Neuronal stem cell (in vitro differentiated cells): ENCODE measurements around the gene DHCR7.

Experiments
- DNase-seq: peaks from one replicate; pipeline ENCODE4 v3.0.0-alpha.2; 2013; ENCODE audit warnings: low spot score
- H2AFZ ChIP-seq: one replicate; pipeline ENCODE4 v1.6.1; 2013; ENCODE audit warnings: mild to moderate bottlenecking, low read length, inconsistent platforms
- H2AK5ac ChIP-seq: 2 replicates; pipeline ENCODE4 v1.6.1; 2013; ENCODE audit warnings: low read depth, mild to moderate bottlenecking, inconsistent platforms, low read length, moderate library complexity, mixed read lengths
- H2BK120ac ChIP-seq: 2 replicates; pipeline ENCODE4 v1.6.1; 2013; ENCODE audit warnings: low read depth, mild to moderate bottlenecking, inconsistent platforms, low read length, moderate library complexity, mixed read lengths
- H2BK12ac ChIP-seq: one replicate; pipeline ENCODE4 v1.6.1; 2013; ENCODE audit warnings: low read length, inconsistent platforms
- H2BK15ac ChIP-seq: 2 replicates; pipeline ENCODE4 v1.6.1; 2013; ENCODE audit warnings: mild to moderate bottlenecking, low read length, inconsistent platforms, mixed read lengths
- H2BK5ac ChIP-seq: one replicate; pipeline ENCODE4 v1.6.1; 2013; ENCODE audit warnings: inconsistent platforms, mild to moderate bottlenecking, low read length, moderate library complexity
- H3K14ac ChIP-seq: one replicate; pipeline ENCODE4 v1.6.1; 2013; ENCODE audit warnings: low read length, inconsistent platforms
- H3K18ac ChIP-seq: 2 replicates; pipeline ENCODE4 v1.6.1; 2013; ENCODE audit warnings: low read length, inconsistent platforms
- H3K23ac ChIP-seq: 2 replicates; pipeline ENCODE4 v1.6.1; 2013; ENCODE audit warnings: low read depth, mild to moderate bottlenecking, mixed read lengths, low read length, inconsistent platforms; ENCODE audit not compliant: poor library complexity
- H3K27ac ChIP-seq: replicated peaks from 3 replicates; pipeline ENCODE4 v1.5.1; 2013; ENCODE audit warnings: low read length, inconsistent platforms
- H3K27me3 ChIP-seq, 3 experiments: 2 replicates each; pipeline ENCODE4 v1.6.1; 2013; ENCODE audit warnings: low read length in 3 of 3, mild to moderate bottlenecking in 2 of 3, inconsistent platforms in 1 of 3, low read depth in 1 of 3, mixed read lengths in 1 of 3, moderate library complexity in 1 of 3; ENCODE audit not compliant: control insufficient read depth in 3 of 3, insufficient read depth in 3 of 3
- H3K36me3 ChIP-seq, 2 donors: replicated peaks in 1 of 2; 2 replicates each; pipeline ENCODE4 v1.6.1; 2013; ENCODE audit warnings: low read length in 2 of 2; ENCODE audit not compliant: control insufficient read depth in 2 of 2, insufficient read depth in 2 of 2
- H3K4ac ChIP-seq: 2 replicates; pipeline ENCODE4 v1.6.1; 2013; ENCODE audit warnings: inconsistent platforms, mild to moderate bottlenecking, low read length, moderate library complexity
- H3K4me1 ChIP-seq, 2 donors: 1 replicate in 1 of 2; 2 replicates in 1 of 2; pipeline ENCODE4 v1.6.1; 2013; ENCODE audit warnings: low read length in 2 of 2, low read depth in 1 of 2; ENCODE audit not compliant: control insufficient read depth in 2 of 2, insufficient read depth in 1 of 2
- H3K4me2 ChIP-seq: one replicate; pipeline ENCODE4 v1.6.1; 2013; ENCODE audit warnings: mild to moderate bottlenecking, low read length, inconsistent platforms; ENCODE audit not compliant: insufficient read depth, poor library complexity, severe bottlenecking
- H3K4me3 ChIP-seq, 2 donors: 2 replicates each; pipeline ENCODE4 v1.5.1; 2013; ENCODE audit warnings: low read length in 2 of 2, mild to moderate bottlenecking in 2 of 2, inconsistent platforms in 1 of 2, moderate library complexity in 1 of 2
- H3K79me1 ChIP-seq: one replicate; pipeline ENCODE4 v1.6.1; 2013; ENCODE audit warnings: low read depth, mild to moderate bottlenecking, inconsistent platforms, low read length, moderate library complexity
- H3K9ac ChIP-seq: one replicate; pipeline ENCODE4 v1.6.1; 2013; ENCODE audit warnings: mild to moderate bottlenecking, low read depth, low read length, inconsistent platforms; ENCODE audit not compliant: poor library complexity
- H3K9me3 ChIP-seq, 2 donors: replicated peaks in 1 of 2; 2 replicates each; pipeline versions ENCODE3 to v1.6.1; 2013; ENCODE audit warnings: low read length in 2 of 2, mild to moderate bottlenecking in 2 of 2, inconsistent platforms in 1 of 2, low read depth in 1 of 2, mixed read lengths in 1 of 2, moderate library complexity in 1 of 2; ENCODE audit not compliant: control insufficient read depth in 2 of 2, insufficient read depth in 1 of 2
- H4K8ac ChIP-seq: one replicate; pipeline ENCODE4 v1.6.1; 2013; ENCODE audit warnings: low read depth, mild to moderate bottlenecking, inconsistent platforms, low read length, moderate library complexity
- H4K91ac ChIP-seq: one replicate; pipeline ENCODE4 v1.6.1; 2013; ENCODE audit warnings: low read length, low read depth, mild to moderate bottlenecking, inconsistent platforms; ENCODE audit not compliant: poor library complexity
- WGBS, 2 donors: extraction: QIAGEN DNeasy Blood & Tissue Kit; methylation state at CpG; one replicate each; pipeline ENCODE4 v1.1.7; 2013; ENCODE audit warnings: missing lambda C conversion rate in 2 of 2, mixed read lengths in 1 of 2; ENCODE audit not compliant: insufficient read length in 2 of 2, insufficient replicate concordance in 1 of 2; ENCODE audit errors: extremely low coverage in 2 of 2; 5-methylcytosine and 5-hydroxymethylcytosine counted together

The DHCR7 gene

GRCh38 chr11:71432761-71433647 lies 15.2 kb downstream of the DHCR7 start:
- peak overlapping the region; percentile 82 for H3K18ac ChIP-seq
- no peak overlapping the region for H2AFZ ChIP-seq

DNA sequence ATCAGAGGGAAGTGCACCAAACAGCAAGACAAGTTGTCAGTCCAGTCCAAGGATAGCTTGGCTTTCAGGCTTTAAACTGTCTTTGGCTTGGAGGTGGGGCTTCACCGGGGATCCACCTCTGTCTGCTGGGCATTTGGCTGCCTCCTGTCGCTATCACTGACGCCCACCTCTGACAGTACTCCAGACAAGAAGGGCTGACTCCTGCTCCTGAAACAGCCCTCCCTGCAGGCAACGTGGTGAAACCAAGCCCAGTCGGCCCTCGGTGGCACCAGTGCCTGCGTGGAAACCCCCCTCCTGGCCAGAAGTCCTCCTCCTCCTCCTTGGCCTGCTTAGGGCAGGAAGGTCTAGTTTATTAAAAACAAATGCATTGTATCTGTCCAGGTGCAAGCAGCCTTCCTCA lies 16.9 kb downstream of the DHCR7 start:
- DNase-seq, result no peak
- Histone ChIP-seq H2BK120ac (no peak overlapping the region), H4K8ac (no peak overlapping the region), H3K27me3 (no peaks in the 10 kb centered on the region), H3K4me2 (no peak overlapping the region), H2BK5ac (no peak overlapping the region), H3K9me3 (peaks cover 3 to 5% of the 10 kb centered on the region in 2 donors), H3K4ac (no peak overlapping the region), H3K79me1 (peaks cover 6% of the 10 kb centered on the region), H3K9ac (no peak overlapping the region), H2AFZ (no peak overlapping the region), H3K27ac (no peak overlapping the region), H3K36me3 (peaks cover 23% of the 10 kb centered on the region in 2 donors), H3K23ac (no peak overlapping the region), H3K18ac (no peak overlapping the region), H4K91ac (no peak overlapping the region), H3K14ac (peak overlapping the region; percentile 57), H3K4me1 (peaks cover 0 to 4% of the 10 kb centered on the region in 2 donors), H2BK12ac (no peak overlapping the region), H2BK15ac (no peak overlapping the region), H3K4me3 (no peak overlapping the region), H2AK5ac (no peak overlapping the region)
- no CpG with 5 or more reads among the region's 7 CpGs for WGBS, 2 donors

More at GRCh38 chr11:71432761-71433647, 15.2 kb downstream of the DHCR7 start:
- H3K27me3 ChIP-seq, result no peaks in the 10 kb centered on the region
- H3K36me3 ChIP-seq, result peaks cover 37 to 39% of the 10 kb centered on the region in 2 donors
- no peak overlapping the region for H3K4ac ChIP-seq
- peaks cover 10% of the 10 kb centered on the region for H3K79me1 ChIP-seq
- no peak overlapping the region for H3K23ac ChIP-seq
- H3K27ac ChIP-seq, result no peak overlapping the region
- H4K8ac ChIP-seq, result no peak overlapping the region
- H2AK5ac ChIP-seq, result no peak overlapping the region
- peaks cover 0 to 3% of the 10 kb centered on the region in 2 donors for H3K9me3 ChIP-seq
- peaks cover 0 to 4% of the 10 kb centered on the region in 2 donors for H3K4me1 ChIP-seq
- no peak for DNase-seq
- H3K4me3 ChIP-seq, result no peak overlapping the region
- WGBS, 2 donors, result no CpG with 5 or more reads among the region's 7 CpGs
- H2BK15ac ChIP-seq, result no peak overlapping the region
- H3K4me2 ChIP-seq, result no peak overlapping the region
- H4K91ac ChIP-seq, result no peak overlapping the region
- H3K14ac ChIP-seq, result no peak overlapping the region
- peak overlapping the region; percentile 57 for H2BK5ac ChIP-seq
- no peak overlapping the region for H2BK120ac ChIP-seq
- H2BK12ac ChIP-seq, result no peak overlapping the region
- H3K9ac ChIP-seq, result peak overlapping the region; percentile 54

DNA sequence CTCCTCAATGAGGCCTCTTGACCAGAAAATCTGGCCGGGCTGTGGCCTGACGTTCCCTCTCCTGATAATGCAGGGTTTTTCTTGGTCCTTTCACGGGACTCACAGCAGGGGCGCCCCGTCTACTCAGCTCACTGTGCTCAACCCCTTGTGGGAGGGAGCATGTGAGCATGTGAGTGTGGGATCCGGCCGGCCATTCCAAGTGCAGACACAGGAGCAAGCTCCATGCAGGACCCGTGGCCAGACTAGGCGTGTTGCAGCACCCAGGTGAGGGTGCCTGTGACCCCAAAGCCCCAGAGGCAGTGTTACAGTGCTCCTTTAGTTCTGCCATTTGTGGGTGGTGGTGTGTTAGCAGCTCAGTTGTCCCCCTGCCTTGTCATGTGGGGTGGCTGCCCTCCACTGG lies 18.0 kb downstream of the DHCR7 start:
- H2BK15ac ChIP-seq, result no peak overlapping the region
- no peak overlapping the region for H3K4ac ChIP-seq
- H2BK5ac ChIP-seq, result no peak overlapping the region
- H3K23ac ChIP-seq, result peak overlapping the region; percentile 3
- no peak overlapping the region for H3K27ac ChIP-seq
- H3K27me3 ChIP-seq, result no peaks in the 10 kb centered on the region
- H3K4me2 ChIP-seq, result no peak overlapping the region
- no peak overlapping the region for H2AK5ac ChIP-seq
- no peak overlapping the region for H2BK120ac ChIP-seq
- H3K9ac ChIP-seq, result no peak overlapping the region
- H3K36me3 ChIP-seq, result peaks cover 12 to 14% of the 10 kb centered on the region in 2 donors
- H3K79me1 ChIP-seq, result peaks cover 2% of the 10 kb centered on the region
- WGBS, 2 donors, result no CpG with 5 or more reads among the region's 9 CpGs
- no peak for DNase-seq
- no peak overlapping the region for H3K14ac ChIP-seq
- peak overlapping the region; percentile 84 for H4K8ac ChIP-seq
- no peak overlapping the region for H4K91ac ChIP-seq
- peaks cover 3 to 5% of the 10 kb centered on the region in 2 donors for H3K9me3 ChIP-seq
- no peak overlapping the region for H2BK12ac ChIP-seq
- peaks cover 0 to 4% of the 10 kb centered on the region in 2 donors for H3K4me1 ChIP-seq
- no peak overlapping the region for H2AFZ ChIP-seq
- H3K4me3 ChIP-seq, result peak overlapping the region in 1 of 2 donors; percentile 47
- H3K18ac ChIP-seq, result no peak overlapping the region

DNA sequence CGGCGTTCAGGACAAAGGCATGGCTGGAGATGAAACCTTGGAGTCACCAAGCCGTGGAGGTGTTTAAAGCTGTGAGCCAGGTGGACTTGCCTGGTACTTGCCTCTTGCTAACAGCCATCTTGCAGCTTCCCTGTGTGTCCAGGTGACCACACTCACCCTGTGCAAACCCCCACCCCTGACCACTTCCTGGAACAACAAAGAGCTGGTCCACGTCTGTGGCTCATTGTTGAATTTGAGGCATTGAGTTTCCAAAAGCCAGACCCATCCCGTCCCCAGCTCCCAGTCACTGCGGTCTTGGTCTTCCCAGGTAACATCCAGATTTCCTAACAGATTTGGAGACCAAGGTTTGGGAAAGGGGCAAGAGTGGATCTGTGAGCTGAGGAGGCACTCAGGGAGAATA lies 18.5 kb downstream of the DHCR7 start:
- peaks cover 3 to 5% of the 10 kb centered on the region in 2 donors for H3K9me3 ChIP-seq
- no peak overlapping the region for H2AK5ac ChIP-seq
- peaks cover 2% of the 10 kb centered on the region for H3K79me1 ChIP-seq
- H2BK5ac ChIP-seq, result no peak overlapping the region
- no peak overlapping the region for H3K23ac ChIP-seq
- no peak overlapping the region for H3K4ac ChIP-seq
- DNase-seq, result no peak
- no peak overlapping the region for H3K4me3 ChIP-seq
- H3K18ac ChIP-seq, result peak overlapping the region; percentile 29
- H3K36me3 ChIP-seq, result peaks cover 7 to 9% of the 10 kb centered on the region in 2 donors
- H4K91ac ChIP-seq, result no peak overlapping the region
- H4K8ac ChIP-seq, result no peak overlapping the region
- no peak overlapping the region for H2BK12ac ChIP-seq
- H2AFZ ChIP-seq, result no peak overlapping the region
- H3K4me1 ChIP-seq, result peaks cover 0 to 4% of the 10 kb centered on the region in 2 donors
- H2BK120ac ChIP-seq, result no peak overlapping the region
- H3K14ac ChIP-seq, result no peak overlapping the region
- no peak overlapping the region for H3K9ac ChIP-seq
- no CpG with 5 or more reads among the region's 6 CpGs for WGBS, 2 donors
- H3K4me2 ChIP-seq, result no peak overlapping the region
- H2BK15ac ChIP-seq, result no peak overlapping the region
- no peak overlapping the region for H3K27ac ChIP-seq
- H3K27me3 ChIP-seq, result no peaks in the 10 kb centered on the region
